MM.1S (cell line): ENCODE data around the gene SLC1A1.
"Not testable (repeated sequence)": the region's sequence is repeated elsewhere in the genome, so short reads cannot be mapped to it uniquely, and the experiment has no call there.

Source experiments
- DNase-seq: peaks from one replicate; pipeline ENCODE4 v3.0.0-alpha.2; 2015
- H2AFZ ChIP-seq: fragments of 300-600 bp; sonication (generic); 2 replicates; pipeline ENCODE4 v1.6.0; 2016; ENCODE audit warnings: antibody characterized with exemption, low read length
- H3F3A ChIP-seq: fragments of 300-600 bp; sonication (generic); 2 replicates; pipeline ENCODE4 v1.6.1; 2016; ENCODE audit warnings: mild to moderate bottlenecking, antibody characterized with exemption, low read length, moderate library complexity, mixed read lengths; ENCODE audit not compliant: insufficient read depth
- H3K27ac ChIP-seq: fragments of 300-600 bp; sonication (generic); 2 replicates; pipeline ENCODE4 v1.5.1; 2016; ENCODE audit warnings: mild to moderate bottlenecking, low read length
- H3K27me3 ChIP-seq: fragments of 300-600 bp; sonication (generic); replicated peaks from 2 replicates; pipeline ENCODE4 v1.6.0; 2016; ENCODE audit warnings: low read length; ENCODE audit not compliant: insufficient read depth
- H3K36me3 ChIP-seq: fragments of 300-600 bp; sonication (generic); replicated peaks from 2 replicates; pipeline ENCODE4 v1.6.1; 2016; ENCODE audit warnings: mild to moderate bottlenecking, low read length, mixed read lengths; ENCODE audit not compliant: insufficient read depth
- H3K4me1 ChIP-seq: fragments of 300-600 bp; sonication (generic); 2 replicates; pipeline ENCODE4 v1.6.1; 2016; ENCODE audit warnings: low read length, mixed read lengths
- H3K4me2 ChIP-seq: fragments of 300-600 bp; sonication (generic); 2 replicates; pipeline ENCODE4 v1.6.0; 2016; ENCODE audit warnings: low read depth, low read length
- H3K4me3 ChIP-seq: fragments of 300-600 bp; sonication (generic); 2 replicates; pipeline ENCODE4 v1.5.1; 2016; ENCODE audit warnings: low read length, mixed read lengths
- H3K79me2 ChIP-seq: fragments of 300-600 bp; sonication (generic); 2 replicates; pipeline ENCODE4 v1.6.1; 2016; ENCODE audit warnings: mixed run types, low read length, mixed read lengths
- H3K9ac ChIP-seq: fragments of 300-600 bp; sonication (generic); 2 replicates; pipeline ENCODE4 v1.6.1; 2016; ENCODE audit warnings: low read length, mixed read lengths
- H3K9me2 ChIP-seq: fragments of 300-600 bp; sonication (generic); replicated peaks from 2 replicates; pipeline ENCODE4 v1.6.1; 2016; ENCODE audit warnings: mild to moderate bottlenecking, low read length, mixed read lengths; ENCODE audit not compliant: insufficient read depth
- H3K9me3 ChIP-seq: fragments of 300-600 bp; sonication (generic); replicated peaks from 2 replicates; pipeline ENCODE4 v1.6.1; 2016; ENCODE audit warnings: mild to moderate bottlenecking, low read length, mixed read lengths; ENCODE audit not compliant: insufficient read depth
- H4K20me1 ChIP-seq: fragments of 300-600 bp; sonication (generic); 2 replicates; pipeline ENCODE4 v1.6.1; 2016; ENCODE audit warnings: mild to moderate bottlenecking, low read length, moderate library complexity, mixed read lengths; ENCODE audit not compliant: insufficient read depth
- CTCF ChIP-seq: fragments of 300-600 bp; sonication (generic); IDR thresholded peaks from 2 replicates; pipeline ENCODE4 v1.5.1; 2016; ENCODE audit warnings: antibody characterized with exemption, low read length, mixed read lengths
- EZH2 ChIP-seq: fragments of 300-600 bp; sonication (generic); optimal IDR thresholded peaks from 2 replicates; pipeline ENCODE3; 2017; ENCODE audit warnings: low read depth, mild to moderate bottlenecking, antibody characterized with exemption, low read length, mixed read lengths
- EZH2phosphoT487 ChIP-seq: fragments of 300-600 bp; sonication (generic); IDR thresholded peaks from 2 replicates; pipeline ENCODE4 v1.6.1; 2018; ENCODE audit warnings: antibody characterized with exemption, low read length

Gene SLC1A1

GRCh38 chr9:4536196-4536595 lies 45.9 kb downstream of the SLC1A1 start:
- H3K4me3 ChIP-seq, H3K27me3 ChIP-seq, H3K4me1 ChIP-seq, H3K27ac ChIP-seq, H4K20me1 ChIP-seq, H3K79me2 ChIP-seq, H3F3A ChIP-seq, H2AFZ ChIP-seq, H3K9me2 ChIP-seq, H3K9ac ChIP-seq, DNase-seq, H3K9me3 ChIP-seq, H3K36me3 ChIP-seq, H3K4me2 ChIP-seq: not testable (repeated sequence)

- Histone ChIP-seq H3K4me3 (no peak overlapping the region), H3K9ac (no peak overlapping the region), H3K9me2 (no peaks in the 10 kb centered on the region), H3K4me1 (no peaks in the 10 kb centered on the region), H3K9me3 (no peaks in the 10 kb centered on the region), H2AFZ (no peak overlapping the region), H3K27me3 (no peaks in the 10 kb centered on the region), H3K36me3 (no peaks in the 10 kb centered on the region), H4K20me1 (no peaks in the 10 kb centered on the region), H3K27ac (no peak overlapping the region), H3K79me2 (no peaks in the 10 kb centered on the region), H3K4me2 (no peak overlapping the region), H3F3A (no peaks in the 10 kb centered on the region)
- DNase-seq, result no peak
- TF ChIP-seq EZH2phosphoT487 (no peak), CTCF (no peak), EZH2 (no peak)
Measured at GRCh38 chr9:4537581-4537980, 47.3 kb downstream of the SLC1A1 start.

GRCh38 chr9:4538107-4538506 lies 47.8 kb downstream of the SLC1A1 start:
- no peak overlapping the region for H3K27ac ChIP-seq
- no peaks in the 10 kb centered on the region for H3F3A ChIP-seq
- H3K9me3 ChIP-seq, result no peaks in the 10 kb centered on the region
- H3K4me3 ChIP-seq, result no peak overlapping the region
- H2AFZ ChIP-seq, result no peak overlapping the region
- H3K36me3 ChIP-seq, result no peaks in the 10 kb centered on the region
- H3K79me2 ChIP-seq, result no peaks in the 10 kb centered on the region
- H4K20me1 ChIP-seq, result no peaks in the 10 kb centered on the region
- no peak for DNase-seq
- H3K9me2 ChIP-seq, result no peaks in the 10 kb centered on the region
- H3K9ac ChIP-seq, result no peak overlapping the region
- no peak overlapping the region for H3K4me2 ChIP-seq
- TF ChIP-seq EZH2 (no peak), CTCF (no peak), EZH2phosphoT487 (no peak)
- no peaks in the 10 kb centered on the region for H3K4me1 ChIP-seq
- no peaks in the 10 kb centered on the region for H3K27me3 ChIP-seq

GRCh38 chr9:4538621-4539020 lies 48.4 kb downstream of the SLC1A1 start:
- no peak for DNase-seq

More at GRCh38 chr9:4538621-4539020, 48.4 kb downstream of the SLC1A1 start:
- Histone ChIP-seq H3K9me3 (no peaks in the 10 kb centered on the region), H3K27me3 (no peaks in the 10 kb centered on the region), H4K20me1 (no peaks in the 10 kb centered on the region), H3K4me2 (no peak overlapping the region), H3K4me3 (no peak overlapping the region), H3K9ac (no peak overlapping the region), H2AFZ (no peak overlapping the region), H3K27ac (no peak overlapping the region), H3K9me2 (no peaks in the 10 kb centered on the region), H3K79me2 (no peaks in the 10 kb centered on the region), H3K36me3 (no peaks in the 10 kb centered on the region), H3F3A (no peaks in the 10 kb centered on the region), H3K4me1 (no peaks in the 10 kb centered on the region)
- TF ChIP-seq EZH2phosphoT487 (no peak), CTCF (no peak), EZH2 (no peak)
